ENCODE data around the gene ARGLU1.

The ARGLU1 gene

DNA sequence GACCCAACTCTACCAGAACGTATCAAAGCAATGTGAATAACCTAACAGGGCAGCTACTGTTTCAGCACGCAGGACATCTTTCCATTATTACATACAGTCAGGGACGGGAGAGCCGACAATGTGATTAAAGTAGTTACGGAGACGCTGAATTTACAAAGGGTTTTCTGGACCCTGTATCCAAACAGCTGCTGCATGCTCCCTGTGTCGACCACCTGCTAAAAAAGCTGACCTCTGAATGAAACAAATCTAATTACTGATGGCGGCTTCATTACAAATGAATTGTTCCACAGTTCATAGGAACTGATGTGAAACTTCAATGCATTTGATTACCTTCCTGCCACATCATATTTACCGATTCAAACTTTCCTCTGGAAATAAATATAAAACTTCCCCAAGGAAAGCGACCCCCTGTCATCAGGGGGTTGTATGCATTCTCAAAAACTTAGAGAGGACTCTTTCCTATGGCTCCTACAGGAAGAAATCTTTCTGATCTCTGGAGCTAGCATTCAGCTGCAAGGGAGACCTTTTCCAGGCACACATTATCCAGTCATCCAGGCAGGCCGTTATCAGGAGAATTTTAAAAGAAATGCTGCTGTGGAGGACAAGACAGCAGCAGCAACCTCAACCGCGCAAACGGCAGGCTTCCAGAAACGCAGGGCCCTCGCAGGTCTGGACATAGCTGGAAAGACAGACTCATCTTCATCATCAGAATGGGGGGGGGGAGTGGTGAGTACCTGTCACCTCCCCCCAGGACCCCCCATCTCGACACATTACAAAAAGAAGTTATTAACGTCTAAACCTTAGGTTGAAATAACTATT is 35.6 kb downstream of the ARGLU1 start:
- DNase-seq = no peak
- Histone ChIP-seq H3K4me1 (ENCODE audit: insufficient read depth, low read length) (no peaks in the 10 kb centered on the region), H2AFZ (ENCODE audit: low read depth, low read length) (no peak overlapping the region)

GRCh38 chr13:106530980-106531481 is 36.9 kb downstream of the ARGLU1 start:
- Histone ChIP-seq H3K4me3 (ENCODE audit: low read depth in 1 of 2, low read length in 2 of 2) (no peak overlapping the region), H3K9me3 (ENCODE audit: insufficient read depth, low read length, severe bottlenecking) (peaks cover 1% of the 10 kb centered on the region), H3K4me2 (ENCODE audit: insufficient read depth, low read length) (no peak overlapping the region), H3K27ac (ENCODE audit: low read length) (no peak overlapping the region), H2AFZ (ENCODE audit: low read depth, low read length) (no peak overlapping the region), H3K36me3 (ENCODE audit: insufficient read depth, low read length) (peaks cover 1% of the 10 kb centered on the region; the same call in 1 of the 2 replicates), H4K20me1 (ENCODE audit: insufficient read depth, low read length) (no peaks in the 10 kb centered on the region), H3K9ac (ENCODE audit: low read depth, low read length) (no peak overlapping the region), H3K27me3 (ENCODE audit: insufficient read depth, low read length, poor library complexity) (no peaks in the 10 kb centered on the region), H3K79me2 (ENCODE audit: insufficient read depth, low read length) (no peaks in the 10 kb centered on the region), H3K4me1 (ENCODE audit: insufficient read depth, low read length) (no peaks in the 10 kb centered on the region)
- DNase-seq (no peak), ATAC-seq (ENCODE audit: insufficient read depth, low read depth) (no peak)
- TF ChIP-seq EZH2 (IDR thresholded peaks at IDR 0.05; ENCODE audit: borderline replicate concordance, low read depth, low read length, severe bottlenecking) (no peak), CTCF (IDR thresholded peaks at IDR 0.05; ENCODE audit: borderline replicate concordance, extremely low read depth, low read length, poor library complexity, severe bottlenecking) (no peak)

More for the DNA sequence above, 35.6 kb downstream of the ARGLU1 start:
- Histone ChIP-seq H3K36me3 (ENCODE audit: insufficient read depth, low read length) (peaks cover 7% of the 10 kb centered on the region; the same call in 1 of the 2 replicates), H3K4me3 (ENCODE audit: low read depth in 1 of 2, low read length in 2 of 2) (no peak overlapping the region), H3K9me3 (ENCODE audit: insufficient read depth, low read length, severe bottlenecking) (peaks cover 6% of the 10 kb centered on the region), H3K4me2 (ENCODE audit: insufficient read depth, low read length) (no peak overlapping the region), H3K27me3 (ENCODE audit: insufficient read depth, low read length, poor library complexity) (no peaks in the 10 kb centered on the region), H3K27ac (ENCODE audit: low read length) (no peak overlapping the region), H3K9ac (ENCODE audit: low read depth, low read length) (no peak overlapping the region), H3K79me2 (ENCODE audit: insufficient read depth, low read length) (no peaks in the 10 kb centered on the region), H4K20me1 (ENCODE audit: insufficient read depth, low read length) (no peaks in the 10 kb centered on the region)
- TF ChIP-seq EZH2 (IDR thresholded peaks at IDR 0.05; ENCODE audit: borderline replicate concordance, low read depth, low read length, severe bottlenecking) (no peak), CTCF (IDR thresholded peaks at IDR 0.05; ENCODE audit: borderline replicate concordance, extremely low read depth, low read length, poor library complexity, severe bottlenecking) (no peak)
- no peak for ATAC-seq (ENCODE audit: insufficient read depth, low read depth)

GRCh38 chr13:106530171-106530851 is 37.6 kb downstream of the ARGLU1 start:
- DNase-seq (no peak), ATAC-seq (ENCODE audit: insufficient read depth, low read depth) (no peak)
- no peak overlapping the region for H3K9ac ChIP-seq (ENCODE audit: low read depth, low read length)
- no peak overlapping the region for H3K4me3 ChIP-seq (ENCODE audit: low read depth in 1 of 2, low read length in 2 of 2)
- no peak for TF ChIP-seq EZH2 (IDR thresholded peaks at IDR 0.05; ENCODE audit: borderline replicate concordance, low read depth, low read length, severe bottlenecking)
- TF ChIP-seq CTCF (IDR thresholded peaks at IDR 0.05; ENCODE audit: borderline replicate concordance, extremely low read depth, low read length, poor library complexity, severe bottlenecking) = no peak
- no peaks in the 10 kb centered on the region for H3K79me2 ChIP-seq (ENCODE audit: insufficient read depth, low read length)
- H3K4me1 ChIP-seq (ENCODE audit: insufficient read depth, low read length) = no peaks in the 10 kb centered on the region
- no peak overlapping the region for H3K4me2 ChIP-seq (ENCODE audit: insufficient read depth, low read length)
- H3K36me3 ChIP-seq (ENCODE audit: insufficient read depth, low read length) = no peaks in the 10 kb centered on the region
- no peaks in the 10 kb centered on the region for H4K20me1 ChIP-seq (ENCODE audit: insufficient read depth, low read length)
- no peaks in the 10 kb centered on the region for H3K9me3 ChIP-seq (ENCODE audit: insufficient read depth, low read length, severe bottlenecking)
- H2AFZ ChIP-seq (ENCODE audit: low read depth, low read length) = no peak overlapping the region
- H3K27me3 ChIP-seq (ENCODE audit: insufficient read depth, low read length, poor library complexity) = no peaks in the 10 kb centered on the region
- no peak overlapping the region for H3K27ac ChIP-seq (ENCODE audit: low read length)

All from DND-41 (cell line).